GM18507 (cell line): ENCODE data around the gene SPDYE6.
"Not testable (repeated sequence)": the region's sequence is repeated elsewhere in the genome, so short reads cannot be mapped to it uniquely, and the experiment has no call there.

Source experiments
- DNase-seq: peaks from one replicate; pipeline ENCODE4 v3.0.0; 2011; ENCODE audit warnings: low read depth; ENCODE audit not compliant: insufficient read length; ENCODE audit errors: extremely low spot score
- FAIRE-seq: peaks from 2 replicates; lab custom pipeline; 2011; peaks lifted over from hg19 to GRCh38; lab: Jason Lieb, UNC

Gene SPDYE6

DNA sequence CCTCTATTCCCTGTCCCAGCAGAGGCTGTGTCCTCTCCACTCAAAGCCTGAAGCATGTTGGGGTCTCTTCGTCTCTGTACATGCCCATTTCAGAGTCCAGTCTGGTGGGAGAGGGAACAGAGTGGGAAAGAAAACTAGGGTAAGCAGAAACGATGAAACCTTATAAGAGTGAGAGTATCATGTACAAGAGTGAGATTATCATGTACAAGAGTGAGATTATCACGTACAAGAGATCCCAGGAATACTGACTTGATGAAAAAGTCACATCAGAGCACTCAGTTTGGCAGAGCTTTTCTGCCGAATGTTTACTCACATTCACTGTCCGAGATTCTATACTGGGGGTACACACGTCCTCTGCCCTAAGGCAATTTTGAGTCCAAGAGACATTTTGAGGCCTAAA is at the start of gene SPDYE6:
Gene SPDYE6 (minus strand): TSS at position 101 of the 400 bp plus-strand sequence. CDS start 421 bp downstream, outside the sequence.
- not testable (repeated sequence) for FAIRE-seq

DNA sequence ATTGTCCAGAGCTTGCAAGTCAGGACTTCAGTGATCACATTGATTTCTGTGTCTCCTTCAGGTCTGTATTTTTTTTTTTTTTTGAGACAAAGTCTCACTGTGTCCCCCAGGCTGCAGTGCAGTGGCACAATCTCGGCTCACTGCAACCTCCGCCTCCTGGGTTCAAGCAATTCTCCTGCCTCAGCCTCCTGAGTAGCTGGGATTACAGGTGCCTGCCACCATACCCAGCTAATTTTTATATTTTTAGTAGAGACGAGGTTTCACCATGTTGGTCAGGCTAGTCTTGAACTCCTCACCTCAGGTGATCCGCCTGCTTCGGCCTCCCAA is 48.6 kb upstream of the SPDYE6 start:
- not testable (repeated sequence) for FAIRE-seq, DNase-seq

More for the DNA sequence above, at the start of gene SPDYE6:
- DNase-seq, result not testable (repeated sequence)

DNA sequence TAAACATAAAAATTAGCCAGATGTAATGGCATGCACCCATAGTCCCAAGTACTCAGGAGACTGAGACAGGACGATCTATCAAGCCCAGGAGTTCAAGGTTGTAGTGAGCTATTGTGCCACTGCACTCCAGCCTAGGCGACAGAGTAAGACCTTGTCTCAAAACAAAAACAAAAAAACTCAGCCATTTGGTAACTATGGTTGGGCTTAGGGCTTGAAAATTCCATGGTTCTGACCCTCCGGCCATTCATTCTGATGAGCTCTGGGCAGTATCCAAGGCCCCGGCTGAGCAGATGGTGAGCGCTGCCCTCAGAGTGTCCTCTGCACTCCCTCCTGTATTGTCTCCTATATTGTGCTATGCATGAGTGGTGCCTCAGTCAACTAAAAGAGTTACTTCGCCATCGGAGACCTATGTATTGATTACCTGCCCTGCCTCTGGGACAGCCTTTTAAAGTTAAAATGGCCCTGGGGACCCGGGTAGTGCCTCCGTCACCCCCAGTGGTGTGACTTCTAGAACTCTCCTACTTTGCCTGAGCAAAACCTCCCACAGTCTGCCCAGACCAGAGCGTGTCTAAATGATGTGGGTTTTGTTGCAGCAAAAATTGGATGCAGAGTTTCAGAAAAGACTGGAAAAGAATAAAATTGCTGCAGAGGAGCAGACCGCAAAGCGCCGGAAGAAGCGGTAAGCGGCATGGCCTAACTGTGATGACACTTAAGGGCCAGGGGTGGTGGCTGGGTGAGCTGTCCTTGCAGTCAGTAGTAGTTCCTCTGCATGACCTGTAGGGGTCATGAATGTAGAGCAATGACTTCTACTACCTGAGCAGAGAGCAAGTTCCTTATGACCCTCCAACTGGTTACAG is 48.0 kb upstream of the SPDYE6 start:
- no peak for DNase-seq
- FAIRE-seq, result peak; percentile 93

DNA sequence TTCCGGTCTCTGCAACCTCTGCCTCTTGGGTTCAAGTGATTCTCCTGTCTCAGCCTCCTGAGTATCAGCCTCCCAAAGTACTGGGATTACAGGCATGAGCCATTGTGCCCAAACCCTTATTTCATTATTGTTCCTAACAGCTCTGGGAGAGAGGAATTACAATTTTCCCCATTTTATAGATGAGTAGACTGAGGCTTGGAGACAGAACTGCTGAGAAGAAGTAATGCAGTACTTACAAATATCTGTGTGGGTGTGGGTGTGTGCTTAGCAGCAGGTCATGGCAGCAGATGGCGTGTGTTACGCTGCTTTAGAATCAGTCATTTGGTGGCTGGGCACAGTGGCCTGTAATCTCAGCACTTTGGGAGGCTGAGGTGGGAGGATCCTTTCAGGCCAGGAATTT is 47.3 kb upstream of the SPDYE6 start:
- DNase-seq (no peak), FAIRE-seq (no peak)

DNA sequence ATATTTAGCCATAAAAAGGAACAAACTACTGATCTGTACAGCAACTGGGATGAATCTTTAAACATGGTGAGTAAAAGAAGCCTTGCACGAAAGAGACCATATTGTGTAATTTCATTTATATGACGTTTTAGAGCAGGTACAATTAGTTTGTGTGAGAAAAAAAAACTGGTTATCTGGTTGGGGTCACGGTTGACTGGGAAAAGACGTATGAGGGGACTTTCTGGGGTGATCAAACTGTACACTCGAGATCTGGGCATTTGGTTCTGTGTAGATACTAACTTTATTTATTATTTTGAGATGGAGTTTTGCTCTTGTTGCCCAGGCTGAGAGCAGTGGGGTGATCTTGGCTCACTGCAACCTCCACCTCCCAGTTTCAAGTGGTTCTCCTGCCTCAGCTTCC is 44.1 kb upstream of the SPDYE6 start:
- FAIRE-seq, result no peak
- DNase-seq, result no peak

- FAIRE-seq, result no peak
- DNase-seq, result no peak
Measured at GRCh38 chr7:102398543-102398942, 42.3 kb upstream of the SPDYE6 start.

GRCh38 chr7:102396710-102397019 is 40.4 kb upstream of the SPDYE6 start:
- FAIRE-seq (no peak), DNase-seq (no peak)

GRCh38 chr7:102395873-102396709 is 39.8 kb upstream of the SPDYE6 start, which contains the start of gene PRKRIP1:
TSS of gene PRKRIP1 (plus strand) at chr7:102396363. CDS start at chr7:102396412, 49 bp downstream.
- DNase-seq, result peak; percentile 83

DNA sequence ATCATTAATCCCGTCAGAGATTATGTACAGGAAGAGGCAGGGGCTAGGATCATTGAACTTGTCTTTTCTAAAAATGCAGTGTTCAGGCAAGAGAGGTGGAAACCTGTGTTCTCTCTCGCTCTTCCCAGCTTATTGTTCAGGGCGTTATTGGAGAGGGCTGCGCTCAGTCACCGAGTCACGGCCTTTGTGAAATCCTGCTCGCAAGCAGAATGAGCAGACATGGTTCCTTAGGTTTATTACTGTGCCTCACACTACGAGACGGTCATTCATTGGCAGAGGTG is 39.3 kb upstream of the SPDYE6 start:
- DNase-seq (no peak), FAIRE-seq (no peak)

More at GRCh38 chr7:102395873-102396709, 39.8 kb upstream of the SPDYE6 start, which contains the start of gene PRKRIP1:
- FAIRE-seq, result peak; percentile 94

- no peak for DNase-seq
- FAIRE-seq, result no peak
Measured at GRCh38 chr7:102393467-102393866, 37.2 kb upstream of the SPDYE6 start.

DNA sequence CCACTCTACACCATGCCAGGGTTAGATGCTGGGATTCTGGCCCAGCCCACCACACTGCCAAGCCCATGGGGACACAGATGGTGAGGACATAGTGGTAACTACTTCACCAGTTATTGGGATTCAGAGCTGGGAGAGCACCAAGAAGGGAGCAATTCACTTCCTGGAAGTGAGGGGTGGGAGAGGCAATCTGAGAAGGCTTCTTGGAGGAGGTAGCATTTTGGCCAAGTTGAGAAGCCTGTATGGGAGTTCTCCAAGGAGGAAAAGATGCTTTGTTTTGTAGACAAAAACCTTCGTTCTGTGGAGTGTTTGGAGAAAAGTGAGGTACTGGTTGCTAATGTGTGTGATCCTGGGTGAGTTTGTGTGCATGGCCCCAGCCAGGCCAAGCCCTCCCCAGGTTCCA is 36.1 kb upstream of the SPDYE6 start:
- FAIRE-seq (no peak), DNase-seq (no peak)

DNA sequence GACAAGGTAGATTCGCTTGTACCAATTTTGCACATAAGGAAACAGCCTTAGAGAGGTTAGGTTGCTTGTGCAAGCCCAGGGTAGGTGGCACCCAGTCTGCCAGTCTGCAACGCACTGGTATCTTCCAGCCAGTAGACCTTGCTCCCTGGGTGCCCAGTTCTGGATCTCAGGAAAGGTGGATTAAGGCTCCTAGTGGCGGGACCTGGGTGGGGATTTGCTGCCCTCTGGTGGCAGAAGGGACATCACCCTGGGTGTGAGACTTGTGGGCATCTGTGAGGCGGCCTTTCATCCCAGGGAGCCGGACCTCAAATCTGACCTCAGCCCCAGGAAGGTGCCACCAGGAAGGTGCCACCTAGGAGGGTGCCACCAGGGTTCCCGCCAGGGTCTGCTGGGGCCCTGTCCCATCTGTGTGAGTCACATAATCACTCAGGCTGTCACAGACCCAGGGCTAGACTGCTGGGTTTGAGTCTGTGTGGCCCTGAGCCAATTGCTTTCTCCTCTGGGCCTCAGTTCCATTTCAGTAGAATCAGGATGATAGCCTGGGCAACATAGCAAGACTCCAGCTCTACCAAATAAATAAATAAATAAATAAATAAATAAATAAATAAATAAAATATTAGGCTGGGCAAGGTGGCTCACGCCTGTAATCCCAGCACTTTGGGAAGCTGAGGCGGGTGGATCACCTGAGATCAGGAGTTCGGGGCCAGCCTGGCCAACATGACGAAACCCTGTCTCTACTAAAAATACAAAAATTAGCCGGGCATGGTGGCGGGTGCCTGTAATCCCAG is 34.6 kb upstream of the SPDYE6 start:
- peak; percentile 83 for FAIRE-seq
- no peak for DNase-seq

DNA sequence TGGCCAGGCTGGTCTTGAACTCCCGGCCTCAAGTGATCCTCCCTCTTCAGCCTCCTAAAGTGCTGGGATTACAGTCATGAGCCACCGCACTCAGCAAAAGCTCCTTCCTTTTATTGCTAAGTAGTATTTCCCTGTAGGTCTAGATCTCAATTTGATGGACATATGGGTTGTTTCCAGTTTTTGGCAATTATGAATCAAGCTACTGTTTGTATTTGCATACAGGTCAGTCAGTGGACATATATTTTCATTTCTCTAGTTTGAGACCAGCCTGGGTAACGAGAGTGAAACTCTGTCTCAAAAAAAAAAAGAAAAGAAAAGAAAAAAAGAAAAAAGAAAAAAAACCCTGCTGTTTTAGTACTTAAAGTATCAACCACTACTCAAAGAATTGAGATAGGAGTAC is 33.6 kb upstream of the SPDYE6 start:
- FAIRE-seq, result no peak
- DNase-seq, result no peak

DNA sequence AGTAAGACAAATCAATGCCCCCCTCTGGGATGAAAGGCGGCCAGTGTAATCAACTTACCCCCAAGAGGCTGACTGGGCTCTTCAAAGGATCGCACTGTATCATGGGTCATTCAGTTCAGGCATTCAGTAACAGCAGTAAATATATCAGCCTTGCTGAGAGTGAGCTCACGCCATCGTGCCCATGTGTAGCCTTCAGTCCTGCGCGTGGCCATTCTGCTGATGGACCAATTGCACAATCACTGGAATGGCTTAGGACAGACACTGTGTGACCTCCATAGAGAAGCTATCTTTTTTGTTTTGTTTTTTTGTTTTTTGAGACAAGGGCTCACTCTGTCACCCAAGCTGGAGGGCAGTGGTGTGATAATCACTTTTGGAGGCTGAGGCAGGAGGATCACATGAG is 30.8 kb upstream of the SPDYE6 start:
- DNase-seq, result no peak
- FAIRE-seq, result no peak

GRCh38 chr7:102381696-102382425 is 25.6 kb upstream of the SPDYE6 start:
- DNase-seq, FAIRE-seq: not testable (repeated sequence)

- not testable (repeated sequence) for FAIRE-seq, DNase-seq
Measured at GRCh38 chr7:102380837-102381236, 24.6 kb upstream of the SPDYE6 start.

DNA sequence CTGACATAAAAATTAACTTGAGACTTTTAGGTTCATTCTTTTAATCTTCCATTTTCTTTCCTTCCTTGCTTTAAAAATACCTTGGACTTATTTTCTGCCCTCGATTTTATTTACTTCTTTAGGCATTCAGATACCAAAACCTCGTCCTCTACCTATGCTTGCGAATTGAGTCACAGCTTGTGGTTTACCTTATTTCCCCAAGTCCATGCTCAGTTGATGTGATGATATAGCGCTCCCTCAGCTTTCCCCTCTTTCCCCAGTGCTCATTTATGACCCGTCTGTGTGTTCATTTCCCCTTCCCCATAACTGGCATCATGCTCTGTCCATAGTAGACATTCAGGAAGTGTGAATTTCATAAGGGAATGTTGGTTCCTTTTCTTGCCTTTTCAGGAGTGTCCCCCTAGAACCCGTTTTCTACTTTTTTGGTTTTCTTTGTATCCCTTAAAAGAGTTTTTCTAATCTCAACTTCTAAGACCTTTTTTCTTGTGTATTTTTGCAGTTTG is 20.8 kb upstream of the SPDYE6 start:
- DNase-seq (no peak), FAIRE-seq (no peak)

DNA sequence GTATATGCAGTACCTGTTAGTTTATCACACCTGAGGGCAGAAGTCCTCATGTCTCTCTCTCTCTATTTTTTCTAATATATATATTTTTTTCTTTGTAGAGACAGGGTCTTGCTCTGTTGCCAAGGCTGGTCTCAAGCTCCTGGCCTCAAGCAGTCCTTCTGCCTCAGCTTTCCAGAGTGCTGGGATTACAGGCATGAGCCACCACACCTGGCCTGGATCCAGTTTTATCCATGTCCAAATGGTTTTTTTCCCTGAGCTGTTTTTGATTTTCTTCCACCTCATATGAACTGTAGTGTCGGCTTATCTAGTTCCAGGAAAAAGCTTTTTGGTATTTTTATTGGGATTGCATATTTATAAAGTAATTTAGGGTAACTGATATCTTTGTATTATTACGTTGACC is 16.6 kb upstream of the SPDYE6 start:
- DNase-seq, FAIRE-seq: not testable (repeated sequence)

- DNase-seq, FAIRE-seq: not testable (repeated sequence)
Measured at GRCh38 chr7:102370038-102370437, 13.8 kb upstream of the SPDYE6 start.
